ENCODE results near the gene SERPINB7. TPM values are rescaled to one million over a fixed set of nuclear protein-coding genes. Genes with fewer than 3 reads are reported as not detected.

SERPINB7 gene
- polyA plus RNA-seq, 2 of the 4 experiments (the other 2 are of a cell fraction), result 0.84 to 2.9 TPM

DNA sequence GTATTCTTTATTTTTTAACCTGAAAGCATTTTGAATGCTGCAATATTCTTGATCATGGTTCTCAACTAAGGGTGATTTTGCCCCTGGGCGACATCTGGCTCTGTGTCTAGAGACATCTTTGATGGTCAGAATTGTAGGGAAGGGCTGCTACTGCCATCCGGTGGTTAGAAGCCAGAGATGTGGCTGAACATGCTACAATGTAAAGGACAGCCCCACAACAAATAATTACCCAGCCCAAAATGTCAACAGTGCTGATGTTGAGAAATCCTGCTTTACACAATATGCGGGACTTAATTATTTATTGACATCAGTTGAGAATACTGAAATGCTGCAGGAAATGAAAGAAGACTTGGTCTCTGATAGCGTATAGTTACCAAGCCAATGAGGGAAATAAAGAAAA, 74.8 kb downstream of the SERPINB7 start:
- no peaks in the 10 kb centered on the region for H3K9me3 ChIP-seq
- TF ChIP-seq, protein P1, sequence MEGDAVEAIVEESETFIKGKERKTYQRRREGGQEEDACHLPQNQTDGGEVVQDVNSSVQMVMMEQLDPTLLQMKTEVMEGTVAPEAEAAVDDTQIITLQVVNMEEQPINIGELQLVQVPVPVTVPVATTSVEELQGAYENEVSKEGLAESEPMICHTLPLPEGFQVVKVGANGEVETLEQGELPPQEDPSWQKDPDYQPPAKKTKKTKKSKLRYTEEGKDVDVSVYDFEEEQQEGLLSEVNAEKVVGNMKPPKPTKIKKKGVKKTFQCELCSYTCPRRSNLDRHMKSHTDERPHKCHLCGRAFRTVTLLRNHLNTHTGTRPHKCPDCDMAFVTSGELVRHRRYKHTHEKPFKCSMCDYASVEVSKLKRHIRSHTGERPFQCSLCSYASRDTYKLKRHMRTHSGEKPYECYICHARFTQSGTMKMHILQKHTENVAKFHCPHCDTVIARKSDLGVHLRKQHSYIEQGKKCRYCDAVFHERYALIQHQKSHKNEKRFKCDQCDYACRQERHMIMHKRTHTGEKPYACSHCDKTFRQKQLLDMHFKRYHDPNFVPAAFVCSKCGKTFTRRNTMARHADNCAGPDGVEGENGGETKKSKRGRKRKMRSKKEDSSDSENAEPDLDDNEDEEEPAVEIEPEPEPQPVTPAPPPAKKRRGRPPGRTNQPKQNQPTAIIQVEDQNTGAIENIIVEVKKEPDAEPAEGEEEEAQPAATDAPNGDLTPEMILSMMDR (IDR thresholded peaks at IDR 0.05), result peak; percentile 31; the same call in 1 of the 3 replicates
- TF ChIP-seq ZC3H11A (IDR thresholded peaks at IDR 0.05) (no peak), ZSCAN20 (CRISPR knock-in tag; IDR thresholded peaks at IDR 0.05) (no peak), CHD2 (IDR thresholded peaks at IDR 0.05; ENCODE audit: low read length, partially characterized antibody) (no peak), NFE2L2 (conservative IDR thresholded peaks at IDR 0.05; ENCODE audit: low read length) (no peak), RAD21 (conservative IDR thresholded peaks at IDR 0.05 in 1 of 2, IDR thresholded peaks at IDR 0.05 in 1 of 2) (peak in 1 of 2 experiments; percentile 45; a peak in 2 of 5 replicates), KDM5A (IDR thresholded peaks at IDR 0.05) (no peak), JUN (IDR thresholded peaks at IDR 0.05) (no peak), RCOR1 (IDR thresholded peaks at IDR 0.05; ENCODE audit: low read depth, low read length) (no peak), HOXB13 (CRISPR knock-in tag; IDR thresholded peaks at IDR 0.05; ENCODE audit: low read depth) (no peak), RFX5 (IDR thresholded peaks at IDR 0.05) (no peak), HES2 (IDR thresholded peaks at IDR 0.05) (no peak), NR3C1 (IDR thresholded peaks at IDR 0.05) (no peak), MAFK (IDR thresholded peaks at IDR 0.05; ENCODE audit: partially characterized antibody) (no peak), EP300 (IDR thresholded peaks at IDR 0.05) (no peak), SMC3 (IDR thresholded peaks at IDR 0.05) (peak; percentile 22; the same call in 1 of the 3 replicates), PHF8 (IDR thresholded peaks at IDR 0.05; ENCODE audit: borderline replicate concordance, low read depth) (no peak), CBX8 (IDR thresholded peaks at IDR 0.05) (no peak), HEYL (CRISPR knock-in tag; IDR thresholded peaks at IDR 0.05) (no peak), NPAS2 (CRISPR knock-in tag; IDR thresholded peaks at IDR 0.05; ENCODE audit: borderline replicate concordance) (no peak), ZNF302 (CRISPR knock-in tag; IDR thresholded peaks at IDR 0.05) (no peak), CEBPB (IDR thresholded peaks at IDR 0.05) (peak in 1 of 2 experiments; percentile 49; a peak in 1 of 4 replicates)
- TF ChIP-seq, protein P2, sequence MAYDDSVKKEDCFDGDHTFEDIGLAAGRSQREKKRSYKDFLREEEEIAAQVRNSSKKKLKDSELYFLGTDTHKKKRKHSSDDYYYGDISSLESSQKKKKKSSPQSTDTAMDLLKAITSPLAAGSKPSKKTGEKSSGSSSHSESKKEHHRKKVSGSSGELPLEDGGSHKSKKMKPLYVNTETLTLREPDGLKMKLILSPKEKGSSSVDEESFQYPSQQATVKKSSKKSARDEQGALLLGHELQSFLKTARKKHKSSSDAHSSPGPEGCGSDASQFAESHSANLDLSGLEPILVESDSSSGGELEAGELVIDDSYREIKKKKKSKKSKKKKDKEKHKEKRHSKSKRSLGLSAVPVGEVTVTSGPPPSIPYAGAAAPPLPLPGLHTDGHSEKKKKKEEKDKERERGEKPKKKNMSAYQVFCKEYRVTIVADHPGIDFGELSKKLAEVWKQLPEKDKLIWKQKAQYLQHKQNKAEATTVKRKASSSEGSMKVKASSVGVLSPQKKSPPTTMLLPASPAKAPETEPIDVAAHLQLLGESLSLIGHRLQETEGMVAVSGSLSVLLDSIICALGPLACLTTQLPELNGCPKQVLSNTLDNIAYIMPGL (CRISPR knock-in tag; IDR thresholded peaks at IDR 0.05; ENCODE audit: borderline replicate concordance), result no peak
- TF ChIP-seq, protein P3, sequence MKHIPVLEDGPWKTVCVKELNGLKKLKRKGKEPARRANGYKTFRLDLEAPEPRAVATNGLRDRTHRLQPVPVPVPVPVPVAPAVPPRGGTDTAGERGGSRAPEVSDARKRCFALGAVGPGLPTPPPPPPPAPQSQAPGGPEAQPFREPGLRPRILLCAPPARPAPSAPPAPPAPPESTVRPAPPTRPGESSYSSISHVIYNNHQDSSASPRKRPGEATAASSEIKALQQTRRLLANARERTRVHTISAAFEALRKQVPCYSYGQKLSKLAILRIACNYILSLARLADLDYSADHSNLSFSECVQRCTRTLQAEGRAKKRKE (CRISPR knock-in tag; IDR thresholded peaks at IDR 0.05; ENCODE audit: low read depth), result no peak
- TF ChIP-seq, protein P4, sequence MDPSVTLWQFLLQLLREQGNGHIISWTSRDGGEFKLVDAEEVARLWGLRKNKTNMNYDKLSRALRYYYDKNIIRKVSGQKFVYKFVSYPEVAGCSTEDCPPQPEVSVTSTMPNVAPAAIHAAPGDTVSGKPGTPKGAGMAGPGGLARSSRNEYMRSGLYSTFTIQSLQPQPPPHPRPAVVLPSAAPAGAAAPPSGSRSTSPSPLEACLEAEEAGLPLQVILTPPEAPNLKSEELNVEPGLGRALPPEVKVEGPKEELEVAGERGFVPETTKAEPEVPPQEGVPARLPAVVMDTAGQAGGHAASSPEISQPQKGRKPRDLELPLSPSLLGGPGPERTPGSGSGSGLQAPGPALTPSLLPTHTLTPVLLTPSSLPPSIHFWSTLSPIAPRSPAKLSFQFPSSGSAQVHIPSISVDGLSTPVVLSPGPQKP (IDR thresholded peaks at IDR 0.05; ENCODE audit: low read depth, low read length), result no peak
- TF ChIP-seq, protein P5, sequence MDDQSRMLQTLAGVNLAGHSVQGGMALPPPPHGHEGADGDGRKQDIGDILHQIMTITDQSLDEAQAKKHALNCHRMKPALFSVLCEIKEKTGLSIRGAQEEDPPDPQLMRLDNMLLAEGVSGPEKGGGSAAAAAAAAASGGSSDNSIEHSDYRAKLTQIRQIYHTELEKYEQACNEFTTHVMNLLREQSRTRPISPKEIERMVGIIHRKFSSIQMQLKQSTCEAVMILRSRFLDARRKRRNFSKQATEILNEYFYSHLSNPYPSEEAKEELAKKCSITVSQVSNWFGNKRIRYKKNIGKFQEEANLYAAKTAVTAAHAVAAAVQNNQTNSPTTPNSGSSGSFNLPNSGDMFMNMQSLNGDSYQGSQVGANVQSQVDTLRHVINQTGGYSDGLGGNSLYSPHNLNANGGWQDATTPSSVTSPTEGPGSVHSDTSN (IDR thresholded peaks at IDR 0.05), result no peak
- H3K4me1 ChIP-seq, result no peaks in the 10 kb centered on the region
- DNase-seq (ENCODE audit: low read depth in 1 of 2, low spot score in 1 of 2) (peak; percentile 5 to 62), FAIRE-seq (no peak), ATAC-seq (peak; percentile 83 to 87)
- H3K27ac ChIP-seq, result no peak overlapping the region
- POLR2A ChIA-PET, result no interaction called here
- 0 out of 3 replicates have a peak overlapping the region, but pooled peaks have one; percentile 13 for H3K4me2 ChIP-seq
- no peak overlapping the region for H3K4me3 ChIP-seq
- CTCF ChIA-PET, result interaction anchor here (2.6 kb wide), 1 partner anchor 331 kb away, joined by 16 read pairs; no protein-coding TSS in a partner anchor
- WGBS (ENCODE audit: missing lambda C conversion rate), result 4% methylated on average over 4 of the region's 4 CpGs

All from A549 (cell line).